Lower lobe of right lung (tissue), 2 donors: ENCODE data around the gene OTULINL. TPM values are rescaled to one million over a fixed set of nuclear protein-coding genes. Genes with fewer than 3 reads are reported as not detected.

Experiments
- ATAC-seq, 2 donors: fragments of 200-7000 bp; cut with Tn5 transposase; one replicate each; pipeline ENCODE4 v1.9.1; 2020 to 2022; ENCODE audit warnings: mild to moderate bottlenecking in 2 of 2, moderate library complexity in 2 of 2
- DNase-seq: peaks from one replicate; pipeline ENCODE4 v3.0.0-alpha.2; 2020
- H3K27ac ChIP-seq: fragments of 200-600 bp; one replicate; pipeline ENCODE4 v1.8.0; 2022
- H3K27me3 ChIP-seq: fragments of 200-600 bp; one replicate; pipeline ENCODE4 v1.8.0; 2022; ENCODE audit warnings: low read depth
- H3K36me3 ChIP-seq: fragments of 200-600 bp; one replicate; pipeline ENCODE4 v1.8.0; 2022; ENCODE audit warnings: mild to moderate bottlenecking
- H3K4me1 ChIP-seq: fragments of 200-600 bp; one replicate; pipeline ENCODE4 v1.8.0; 2022
- H3K4me3 ChIP-seq: fragments of 200-600 bp; one replicate; pipeline ENCODE4 v1.8.0; 2022; ENCODE audit warnings: mild to moderate bottlenecking
- H3K9me3 ChIP-seq: fragments of 200-600 bp; one replicate; pipeline ENCODE4 v1.8.0; 2022
- intact Hi-C: fragments of 100-400 bp; cut with DNase I; formaldehyde crosslinking; loops from one replicate; pipeline ENCODE4 v1.11.0; 2022
- long read RNA-seq: library from polyadenylated mRNA; unstranded; transcript quantifications from one replicate; pipeline ENCODE4 v2.0.0, GENCODE V29; 2021
- total RNA-seq: library from RNA; stranded (reverse); fragmentation: NEBNext Ultra II Directional; extraction: Animal tissue kit (Norgen Biotek cat#: 25700); gene quantifications from one replicate; pipeline ENCODE4 v1.2.1, GENCODE V29; 2021
- TF ChIP-seq, protein P1 (sequence below): fragments of 200-600 bp; IDR thresholded peaks from one replicate; pipeline ENCODE4 v1.8.0; 2022; ENCODE audit warnings: antibody characterized with exemption, mild to moderate bottlenecking
- donor health status: DM: no; HTN: yes; CAD: no; lungs with severe emphysema.

The OTULINL gene
- total RNA-seq: 79.3 TPM
- long read RNA-seq, transcript OTULINL-201 (8 exons, 3,597 nt): major isoform, 128 of 155 reads
- long read RNA-seq, partial matches to known transcripts: 3 of 155 reads
- long read RNA-seq, other reads (novel, unspliced or antisense): 24 of 155 reads

DNA sequence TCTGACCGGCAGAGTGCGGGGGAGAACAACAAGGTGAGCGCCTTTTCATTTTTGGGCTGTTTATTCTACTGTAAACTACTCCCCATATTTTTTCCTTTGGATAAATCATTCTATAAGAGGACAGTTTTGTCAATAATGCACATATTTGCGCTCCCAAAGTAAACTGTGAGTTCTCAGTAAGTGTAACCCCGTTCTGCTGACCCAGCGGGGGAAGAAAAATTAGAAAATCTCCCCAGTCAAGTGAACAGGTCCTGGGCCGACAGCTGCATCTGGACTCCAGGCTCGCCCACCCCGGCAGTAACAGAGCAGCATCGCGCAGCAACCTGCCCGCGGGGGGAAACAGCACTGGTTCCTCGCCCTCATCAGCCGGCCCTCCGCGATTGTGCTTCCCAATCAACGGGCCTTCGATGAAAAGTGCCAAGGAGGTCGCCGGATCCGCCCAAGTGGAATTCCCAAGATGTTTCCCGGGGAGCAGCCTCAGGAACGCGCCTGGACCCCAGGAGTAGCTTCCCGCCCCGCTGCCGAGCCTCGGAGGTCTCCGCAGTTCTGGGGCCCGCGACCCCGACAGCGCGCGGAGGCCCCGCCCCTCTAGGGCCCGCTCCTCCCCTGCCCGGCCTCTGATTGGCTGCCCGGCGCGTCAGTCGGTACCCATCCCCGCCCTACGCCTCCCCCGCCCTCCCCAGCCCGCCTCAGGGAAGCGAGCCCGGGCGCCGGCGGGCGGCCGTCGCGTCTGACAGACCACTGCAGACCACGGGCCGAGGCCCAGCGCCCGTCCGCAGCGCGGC is at the start of gene OTULINL:
Gene OTULINL (plus strand): TSS at position 687 of the 785 bp plus-strand sequence. CDS start 103 bp downstream, outside the sequence.
- no peaks in the 10 kb centered on the region for H3K9me3 ChIP-seq
- H3K27ac ChIP-seq: peak within 1 kb of the TSS; percentile 95
- ATAC-seq (peak; percentile 94 to 96), DNase-seq (peak; percentile 92)
- peak within 1 kb of the TSS; percentile 83 for H3K4me3 ChIP-seq
- no peaks in the 10 kb centered on the region for H3K36me3 ChIP-seq
- peaks cover 13% of the 10 kb centered on the region for H3K27me3 ChIP-seq
- H3K4me1 ChIP-seq: peaks cover 35% of the 10 kb centered on the region
- TF ChIP-seq, protein P1, sequence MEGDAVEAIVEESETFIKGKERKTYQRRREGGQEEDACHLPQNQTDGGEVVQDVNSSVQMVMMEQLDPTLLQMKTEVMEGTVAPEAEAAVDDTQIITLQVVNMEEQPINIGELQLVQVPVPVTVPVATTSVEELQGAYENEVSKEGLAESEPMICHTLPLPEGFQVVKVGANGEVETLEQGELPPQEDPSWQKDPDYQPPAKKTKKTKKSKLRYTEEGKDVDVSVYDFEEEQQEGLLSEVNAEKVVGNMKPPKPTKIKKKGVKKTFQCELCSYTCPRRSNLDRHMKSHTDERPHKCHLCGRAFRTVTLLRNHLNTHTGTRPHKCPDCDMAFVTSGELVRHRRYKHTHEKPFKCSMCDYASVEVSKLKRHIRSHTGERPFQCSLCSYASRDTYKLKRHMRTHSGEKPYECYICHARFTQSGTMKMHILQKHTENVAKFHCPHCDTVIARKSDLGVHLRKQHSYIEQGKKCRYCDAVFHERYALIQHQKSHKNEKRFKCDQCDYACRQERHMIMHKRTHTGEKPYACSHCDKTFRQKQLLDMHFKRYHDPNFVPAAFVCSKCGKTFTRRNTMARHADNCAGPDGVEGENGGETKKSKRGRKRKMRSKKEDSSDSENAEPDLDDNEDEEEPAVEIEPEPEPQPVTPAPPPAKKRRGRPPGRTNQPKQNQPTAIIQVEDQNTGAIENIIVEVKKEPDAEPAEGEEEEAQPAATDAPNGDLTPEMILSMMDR: no peak
- intact Hi-C loops: no loop called here

DNA sequence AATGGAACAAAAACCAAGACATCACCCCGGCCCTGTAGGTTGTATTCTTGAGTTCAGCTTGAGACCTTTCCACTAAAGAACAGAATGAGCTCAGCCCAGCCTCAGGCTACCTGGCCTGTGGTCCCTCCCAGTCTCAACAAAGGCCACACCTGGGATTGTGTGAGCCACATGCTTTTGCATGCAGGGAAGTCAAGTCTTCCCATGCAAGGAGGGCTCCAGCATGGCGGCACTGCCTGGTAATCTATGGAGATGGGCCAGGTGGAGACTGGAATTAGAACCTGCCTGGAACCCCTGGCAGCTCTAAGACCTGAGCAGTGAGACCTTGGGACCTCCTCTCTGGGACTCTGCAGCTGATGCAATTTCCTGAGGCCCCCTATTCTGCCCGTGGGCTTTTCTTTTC is 49.4 kb upstream of the OTULINL start:
- Histone ChIP-seq H3K27ac (no peak overlapping the region), H3K27me3 (no peaks in the 10 kb centered on the region), H3K36me3 (no peaks in the 10 kb centered on the region), H3K9me3 (no peaks in the 10 kb centered on the region), H3K4me1 (no peaks in the 10 kb centered on the region), H3K4me3 (no peak overlapping the region)
- intact Hi-C loops: no loop called here
- no peak for ATAC-seq
- DNase-seq: no peak
- TF ChIP-seq, protein P1: no peak

DNA sequence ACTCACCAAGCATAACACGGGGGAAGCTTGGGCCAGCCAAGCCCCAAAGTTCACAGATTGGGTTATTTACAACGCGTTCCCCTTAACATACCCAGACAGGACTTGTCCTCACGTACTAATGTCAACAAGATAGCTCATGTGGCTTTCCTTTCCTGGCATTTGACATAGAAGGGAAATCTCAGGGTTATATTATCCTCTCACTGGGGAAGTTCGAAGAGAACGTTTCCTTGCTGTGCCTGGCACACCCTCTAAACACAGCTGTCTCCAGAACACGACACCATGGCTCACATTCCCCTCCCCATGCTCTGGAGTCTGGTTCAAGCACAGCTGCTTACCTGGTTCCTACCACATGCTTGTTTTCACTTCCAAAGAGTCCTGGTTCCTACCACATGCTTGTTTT is 46.8 kb upstream of the OTULINL start:
- Histone ChIP-seq H3K36me3 (no peaks in the 10 kb centered on the region), H3K27me3 (no peaks in the 10 kb centered on the region), H3K4me3 (no peak overlapping the region), H3K4me1 (no peaks in the 10 kb centered on the region), H3K27ac (no peak overlapping the region), H3K9me3 (no peaks in the 10 kb centered on the region)
- intact Hi-C loops: no loop called here
- TF ChIP-seq, protein P1: no peak
- DNase-seq (no peak), ATAC-seq (no peak)

DNA sequence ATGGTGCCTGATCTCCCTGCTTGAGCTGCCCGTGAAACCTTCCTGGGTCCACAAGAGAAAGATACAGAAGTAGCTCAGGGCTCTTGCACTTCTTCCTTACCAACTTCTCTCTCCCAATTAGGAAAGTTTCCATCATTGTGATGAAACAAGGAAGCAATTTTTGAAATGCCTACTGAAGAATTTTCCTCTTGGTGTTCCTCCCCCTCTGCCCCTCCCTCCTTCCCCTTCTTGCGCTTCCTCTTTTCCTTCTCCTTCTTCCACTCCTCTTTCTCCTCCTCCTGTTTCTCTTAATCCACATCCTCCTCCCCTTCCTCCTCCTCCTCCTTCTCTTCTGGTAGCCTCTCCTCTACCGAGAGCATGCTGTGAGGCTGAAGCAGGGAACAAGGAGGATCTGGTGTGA is 36.3 kb upstream of the OTULINL start:
- no peaks in the 10 kb centered on the region for H3K27me3 ChIP-seq
- DNase-seq (no peak), ATAC-seq (peak; percentile 46 to 53)
- peaks cover 6% of the 10 kb centered on the region for H3K9me3 ChIP-seq
- TF ChIP-seq, protein P1: no peak
- intact Hi-C loops: no loop called here
- H3K27ac ChIP-seq: no peak overlapping the region
- H3K4me3 ChIP-seq: no peak overlapping the region
- no peaks in the 10 kb centered on the region for H3K4me1 ChIP-seq
- no peaks in the 10 kb centered on the region for H3K36me3 ChIP-seq

DNA sequence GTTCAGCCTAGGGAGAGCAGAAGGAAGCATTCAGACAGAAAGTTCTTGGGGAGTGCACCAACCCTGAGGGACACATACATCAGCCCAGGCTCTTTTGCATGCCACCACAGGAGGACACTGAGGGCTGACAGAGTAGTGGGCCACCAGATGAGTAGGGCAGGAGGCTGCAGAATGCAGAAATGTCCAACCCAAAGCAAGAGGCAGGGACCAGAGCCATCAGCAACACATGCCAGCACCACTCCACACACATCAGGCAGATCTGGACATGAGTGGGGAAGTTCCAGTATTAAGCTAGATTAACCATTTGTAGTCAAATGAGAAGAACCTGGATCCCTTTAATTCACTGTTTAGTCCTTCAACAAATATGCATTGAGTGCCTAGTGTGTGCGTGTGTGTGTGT is 35.7 kb upstream of the OTULINL start:
- DNase-seq (no peak), ATAC-seq (peak; percentile 40 to 53)
- H3K4me3 ChIP-seq: no peak overlapping the region
- no peaks in the 10 kb centered on the region for H3K36me3 ChIP-seq
- intact Hi-C loops: no loop called here
- no peaks in the 10 kb centered on the region for H3K4me1 ChIP-seq
- H3K27me3 ChIP-seq: no peaks in the 10 kb centered on the region
- no peak overlapping the region for H3K27ac ChIP-seq
- TF ChIP-seq, protein P1: no peak
- H3K9me3 ChIP-seq: peaks cover 3% of the 10 kb centered on the region
